GM12872 (cell line): Measurements from ENCODE around the gene LANCL2.

Experiments used
- TF ChIP-seq, protein P1 (sequence below): IDR thresholded peaks from 3 replicates; pipeline ENCODE4 v1.5.1; 2011; ENCODE audit warnings: low read depth, mild to moderate bottlenecking, low read length, moderate library complexity; ENCODE audit not compliant: insufficient read depth

Gene LANCL2

DNA sequence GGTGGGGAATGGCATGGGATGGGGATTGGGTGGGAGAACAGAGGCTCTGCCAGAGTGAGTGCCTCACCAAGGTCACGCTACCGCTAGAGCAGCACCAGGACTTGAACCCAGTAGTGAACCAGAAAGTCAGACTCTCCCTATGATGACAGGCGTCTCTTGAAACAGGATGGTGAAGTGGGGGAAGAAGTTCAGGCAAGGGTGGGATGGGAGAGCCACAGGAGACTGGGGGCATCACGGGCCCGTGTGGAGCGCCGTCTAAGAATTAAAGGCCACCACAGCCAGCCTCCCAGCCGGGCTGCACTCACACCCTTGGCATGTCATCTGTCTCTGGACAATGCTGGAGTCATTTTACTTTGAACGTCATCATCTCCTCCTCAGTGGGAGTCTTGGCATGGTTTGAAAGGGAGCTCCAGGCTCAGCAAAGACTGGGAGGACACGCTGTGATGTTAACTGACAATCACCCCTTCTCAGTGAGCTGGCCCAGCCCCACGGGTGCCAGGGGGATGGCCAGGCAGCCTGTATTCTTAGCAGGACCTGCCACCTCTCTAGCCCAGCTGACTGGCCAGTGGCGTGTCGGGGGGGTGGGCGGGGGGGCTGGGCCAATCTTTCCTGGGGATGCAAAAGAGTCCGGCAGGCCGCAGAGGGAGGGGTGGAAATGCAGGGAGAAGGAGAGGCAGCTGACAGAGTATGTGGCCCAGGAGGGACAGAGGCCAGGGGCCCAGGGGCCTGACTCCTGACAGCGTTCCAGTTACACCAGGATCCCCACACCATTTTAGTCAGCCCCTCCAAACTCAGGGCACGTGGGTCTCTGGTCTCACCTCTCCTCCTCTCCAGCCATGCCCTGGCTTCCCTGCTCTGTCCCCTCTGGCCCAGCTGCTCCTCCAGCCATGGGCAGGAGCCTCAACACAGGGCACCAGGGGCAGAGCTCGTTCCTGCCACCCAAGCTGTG, 111.0 kb downstream of the LANCL2 start:
- TF ChIP-seq, protein P1, sequence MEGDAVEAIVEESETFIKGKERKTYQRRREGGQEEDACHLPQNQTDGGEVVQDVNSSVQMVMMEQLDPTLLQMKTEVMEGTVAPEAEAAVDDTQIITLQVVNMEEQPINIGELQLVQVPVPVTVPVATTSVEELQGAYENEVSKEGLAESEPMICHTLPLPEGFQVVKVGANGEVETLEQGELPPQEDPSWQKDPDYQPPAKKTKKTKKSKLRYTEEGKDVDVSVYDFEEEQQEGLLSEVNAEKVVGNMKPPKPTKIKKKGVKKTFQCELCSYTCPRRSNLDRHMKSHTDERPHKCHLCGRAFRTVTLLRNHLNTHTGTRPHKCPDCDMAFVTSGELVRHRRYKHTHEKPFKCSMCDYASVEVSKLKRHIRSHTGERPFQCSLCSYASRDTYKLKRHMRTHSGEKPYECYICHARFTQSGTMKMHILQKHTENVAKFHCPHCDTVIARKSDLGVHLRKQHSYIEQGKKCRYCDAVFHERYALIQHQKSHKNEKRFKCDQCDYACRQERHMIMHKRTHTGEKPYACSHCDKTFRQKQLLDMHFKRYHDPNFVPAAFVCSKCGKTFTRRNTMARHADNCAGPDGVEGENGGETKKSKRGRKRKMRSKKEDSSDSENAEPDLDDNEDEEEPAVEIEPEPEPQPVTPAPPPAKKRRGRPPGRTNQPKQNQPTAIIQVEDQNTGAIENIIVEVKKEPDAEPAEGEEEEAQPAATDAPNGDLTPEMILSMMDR: no peak

DNA sequence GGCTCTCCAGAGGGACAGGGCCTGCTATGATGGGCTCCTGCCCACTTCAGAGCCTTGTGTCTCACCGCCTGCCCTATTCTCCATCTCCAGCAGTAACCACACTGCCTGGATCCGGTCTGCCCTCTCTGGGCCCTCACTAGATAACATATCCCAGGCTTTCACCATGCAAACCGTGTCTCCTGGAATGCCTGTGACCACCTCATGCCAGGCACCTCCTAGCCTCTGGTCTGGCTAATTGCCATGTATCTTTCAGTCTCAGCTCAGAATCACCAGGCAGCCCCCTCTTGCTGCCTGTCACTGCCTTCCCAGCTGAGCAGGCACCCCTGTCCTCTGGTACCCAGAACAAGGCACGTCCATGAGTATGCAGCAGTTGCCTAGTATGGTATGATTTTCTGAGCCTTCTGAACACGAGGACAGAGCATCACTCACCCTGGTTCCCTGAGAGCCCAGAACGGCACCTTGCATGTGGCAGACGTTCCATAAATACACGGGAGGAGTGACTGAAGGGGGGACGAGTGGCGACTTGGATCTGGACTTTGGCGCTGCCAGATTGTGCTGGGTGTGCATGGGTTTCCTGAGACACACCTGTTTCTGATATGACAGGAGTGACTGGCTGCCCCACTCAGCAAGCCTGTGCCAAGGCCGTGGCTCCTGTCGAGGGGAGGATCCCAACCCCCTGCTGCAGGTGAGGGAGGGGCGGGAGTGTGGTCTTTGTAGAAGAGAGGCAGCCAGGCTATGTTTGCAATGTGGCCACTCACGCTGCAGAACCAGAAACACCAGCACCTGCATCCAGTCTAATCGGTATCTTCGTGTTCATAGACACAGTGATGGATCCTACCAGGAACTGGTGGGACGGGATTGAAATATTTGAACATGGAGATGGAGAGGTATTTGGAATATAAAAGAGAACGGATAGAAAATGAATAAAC, 112.0 kb downstream of the LANCL2 start:
- TF ChIP-seq, protein P1: no peak

DNA sequence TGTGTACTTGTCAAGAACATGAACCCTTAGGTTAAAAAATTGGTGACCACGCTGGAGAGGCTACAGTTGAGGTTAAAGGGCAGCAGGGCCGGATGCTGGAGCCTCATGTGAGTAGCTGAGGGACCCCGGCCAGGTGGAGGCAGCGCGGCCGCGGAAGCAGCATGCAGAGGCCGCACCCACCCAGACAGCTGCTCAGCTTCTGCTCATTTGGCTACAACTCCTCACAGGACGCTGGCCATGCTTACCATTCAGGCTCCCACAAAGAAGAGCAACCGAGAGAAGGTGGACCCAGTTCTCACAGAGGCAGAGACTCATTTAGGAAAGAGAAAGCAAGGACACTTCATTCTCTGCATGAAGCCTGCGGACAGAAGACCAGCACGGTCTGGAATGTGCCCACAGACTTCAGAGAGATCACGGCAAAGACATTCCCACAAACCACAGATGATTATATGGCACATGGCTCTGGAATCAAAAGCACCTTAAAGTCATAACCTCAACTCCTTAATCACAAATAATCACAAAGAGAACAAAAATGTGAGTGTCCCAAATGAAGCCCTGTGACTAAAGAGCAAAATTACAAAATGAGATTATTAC, 112.7 kb downstream of the LANCL2 start:
- TF ChIP-seq, protein P1: no peak

DNA sequence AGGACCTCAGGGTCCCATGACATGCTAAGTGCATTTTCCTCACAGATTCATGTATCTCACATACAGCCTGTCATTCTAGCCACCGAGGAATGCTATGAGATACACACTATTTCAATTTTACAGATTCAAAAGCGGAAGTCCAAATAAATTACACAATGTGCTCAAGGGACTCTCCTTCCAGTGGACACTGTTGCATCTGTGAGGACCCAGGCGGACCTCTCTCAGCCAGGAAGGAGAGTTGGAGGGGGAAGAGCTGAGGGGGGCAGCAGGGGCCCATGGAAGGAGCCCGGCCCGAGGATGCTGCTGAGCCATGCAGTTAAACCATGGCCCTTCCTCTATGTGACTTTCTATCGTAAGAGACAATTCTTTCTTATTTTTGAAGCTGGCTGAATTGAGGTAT, 113.6 kb downstream of the LANCL2 start:
- TF ChIP-seq, protein P1: no peak

DNA sequence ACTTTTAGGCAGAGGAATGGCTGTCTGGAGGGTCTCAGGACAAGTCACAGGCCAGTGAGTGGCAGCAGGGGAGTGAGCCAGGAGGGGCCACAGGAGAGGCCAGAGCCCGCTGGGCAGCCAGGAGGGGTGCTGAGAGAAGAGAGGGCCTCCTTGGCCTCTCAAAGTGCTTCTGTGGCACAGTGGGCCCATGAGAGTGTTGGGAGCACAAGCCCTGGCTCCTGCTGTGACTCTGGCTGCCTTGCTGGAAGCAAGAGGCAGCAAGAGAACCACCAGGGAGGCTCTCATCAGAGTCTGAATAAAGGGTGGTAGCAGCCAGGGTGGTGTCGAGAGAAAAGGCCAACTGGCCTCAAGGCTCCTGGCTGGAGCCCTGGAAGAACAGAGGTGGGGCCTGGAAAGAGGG, 116.0 kb downstream of the LANCL2 start:
- TF ChIP-seq, protein P1: no peak

DNA sequence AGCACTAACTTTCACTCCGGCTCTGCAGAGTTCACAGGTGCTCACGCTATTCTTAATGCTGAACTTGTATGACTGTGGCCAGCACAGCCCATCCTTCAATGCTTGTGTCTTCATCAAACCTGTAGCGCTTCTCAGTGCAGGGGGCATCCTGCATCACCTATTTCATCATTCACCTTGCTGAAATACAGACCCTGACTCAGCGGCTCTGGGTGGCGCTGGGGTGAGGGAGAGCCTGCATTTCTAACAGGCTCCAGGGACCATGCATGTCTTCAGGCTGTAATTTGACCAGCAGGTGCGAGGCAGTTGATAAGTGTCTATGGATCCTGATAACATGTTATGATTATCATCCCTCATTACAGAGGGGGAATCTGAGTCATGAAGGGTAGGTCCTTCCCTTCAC, 117.9 kb downstream of the LANCL2 start:
- TF ChIP-seq, protein P1: no peak
